ENCODE data around the gene RNF10. TPM values are rescaled to one million over a fixed set of nuclear protein-coding genes. Genes with fewer than 3 reads are reported as not detected.

Gene RNF10
- polyA plus RNA-seq, 1 donor (not counting 4 experiments of a cell fraction or from before 2014, with no cell fraction given): 60.3 TPM

DNA sequence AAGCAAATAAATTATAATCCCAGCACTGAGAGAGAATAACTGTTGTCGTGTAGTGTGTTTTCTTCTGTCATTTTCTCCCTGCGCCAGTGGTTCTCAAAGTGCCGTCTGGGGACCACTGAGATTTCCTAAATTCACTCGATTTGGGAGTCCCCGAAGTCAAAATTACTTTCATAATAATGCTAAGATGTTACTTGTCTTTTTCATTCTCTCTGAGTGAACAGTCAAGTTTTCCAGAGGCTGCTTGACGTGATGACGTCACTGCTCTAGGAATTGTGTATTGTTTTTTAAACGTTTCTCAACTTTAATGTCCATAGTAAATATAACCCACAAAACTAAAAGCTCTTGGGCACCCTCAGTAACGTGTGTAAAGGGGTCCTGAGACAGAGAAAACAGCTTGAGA lies 47.8 kb downstream of the RNF10 start:
- peaks cover 14% of the 10 kb centered on the region for H3K79me2 ChIP-seq (ENCODE audit: control insufficient read depth, insufficient read depth, low read length)
- H3K4me2 ChIP-seq (ENCODE audit: control insufficient read depth, extremely low read depth, insufficient read depth, low read depth, low read length): peak overlapping the region; percentile 100
- no peaks in the 10 kb centered on the region for H3K27me3 ChIP-seq (ENCODE audit: control insufficient read depth, extremely low read depth, insufficient read depth, low read length)
- peak overlapping the region; percentile 71 to 94 (median 93) for H3K4me3 ChIP-seq (ENCODE audit: control insufficient read depth in 2 of 3, extremely low read depth in 1 of 3, insufficient read depth in 2 of 3, low read depth in 1 of 3, low read length in 3 of 3)
- no peaks in the 10 kb centered on the region for H3K9me1 ChIP-seq (ENCODE audit: control insufficient read depth, extremely low read depth, insufficient read depth, low read length)
- H3K36me3 ChIP-seq (ENCODE audit: control insufficient read depth in 2 of 2, extremely low read depth in 1 of 2, insufficient read depth in 2 of 2, low read length in 2 of 2): peaks cover 18 to 20% of the 10 kb centered on the region in 2 experiments
- DNase-seq (ENCODE audit: low read depth, low spot score) (no peak), FAIRE-seq (no peak)
- H4K20me1 ChIP-seq (ENCODE audit: control insufficient read depth, extremely low read depth, insufficient read depth, low read length): no peaks in the 10 kb centered on the region
- no peaks in the 10 kb centered on the region for H3K9me3 ChIP-seq (ENCODE audit: control insufficient read depth, low read depth, low read length)
- no peak for TF ChIP-seq EZH2 (IDR thresholded peaks at IDR 0.05; ENCODE audit: low read length)
- TF ChIP-seq CTCF (optimal IDR thresholded peaks at IDR 0.05 in 1 of 3, IDR thresholded peaks at IDR 0.05 in 1 of 3, conservative IDR thresholded peaks at IDR 0.05 in 1 of 3; ENCODE audit: extremely low read depth in 1 of 3, insufficient read depth in 2 of 3, low read length in 3 of 3): no peak
- peak overlapping the region; percentile 44 for H3K27ac ChIP-seq (ENCODE audit: control insufficient read depth, insufficient read depth, low read length)
- dilution Hi-C loops (cut with MboI; ENCODE audit: extremely low pct_ligation_motif_present, low sequenced_read_pairs): no loop called here
- H2AFZ ChIP-seq (ENCODE audit: control insufficient read depth, low read length): peak overlapping the region; percentile 91
- peaks cover 13% of the 10 kb centered on the region for H3K4me1 ChIP-seq (ENCODE audit: control insufficient read depth, extremely low read depth, insufficient read depth, low read length)
- H3K9ac ChIP-seq (ENCODE audit: control insufficient read depth, extremely low read depth, insufficient read depth, low read length): peak overlapping the region; percentile 88

- no peaks in the 10 kb centered on the region for H3K9me1 ChIP-seq (ENCODE audit: control insufficient read depth, extremely low read depth, insufficient read depth, low read length)
- FAIRE-seq (no peak), DNase-seq (ENCODE audit: low read depth, low spot score) (peak; percentile 25)
- no peaks in the 10 kb centered on the region for H3K27me3 ChIP-seq (ENCODE audit: control insufficient read depth, extremely low read depth, insufficient read depth, low read length)
- H3K4me1 ChIP-seq (ENCODE audit: control insufficient read depth, extremely low read depth, insufficient read depth, low read length): peaks cover 13% of the 10 kb centered on the region
- H3K36me3 ChIP-seq (ENCODE audit: control insufficient read depth in 2 of 2, extremely low read depth in 1 of 2, insufficient read depth in 2 of 2, low read length in 2 of 2): peaks cover 9 to 11% of the 10 kb centered on the region in 2 experiments
- H3K9me3 ChIP-seq (ENCODE audit: control insufficient read depth, low read depth, low read length): no peaks in the 10 kb centered on the region
- H3K9ac ChIP-seq (ENCODE audit: control insufficient read depth, extremely low read depth, insufficient read depth, low read length): no peak overlapping the region
- peaks cover 14% of the 10 kb centered on the region for H3K79me2 ChIP-seq (ENCODE audit: control insufficient read depth, insufficient read depth, low read length)
- H2AFZ ChIP-seq (ENCODE audit: control insufficient read depth, low read length): peak overlapping the region; percentile 78
- H4K20me1 ChIP-seq (ENCODE audit: control insufficient read depth, extremely low read depth, insufficient read depth, low read length): no peaks in the 10 kb centered on the region
- H3K4me3 ChIP-seq (ENCODE audit: control insufficient read depth in 2 of 3, extremely low read depth in 1 of 3, insufficient read depth in 2 of 3, low read depth in 1 of 3, low read length in 3 of 3): no peak overlapping the region
- dilution Hi-C loops (cut with MboI; ENCODE audit: extremely low pct_ligation_motif_present, low sequenced_read_pairs): no loop called here
- TF ChIP-seq EZH2 (IDR thresholded peaks at IDR 0.05; ENCODE audit: low read length) (no peak), CTCF (optimal IDR thresholded peaks at IDR 0.05 in 1 of 3, IDR thresholded peaks at IDR 0.05 in 1 of 3, conservative IDR thresholded peaks at IDR 0.05 in 1 of 3; ENCODE audit: extremely low read depth in 1 of 3, insufficient read depth in 2 of 3, low read length in 3 of 3) (peak; percentile 89 to 98 (median 92))
- no peak overlapping the region for H3K27ac ChIP-seq (ENCODE audit: control insufficient read depth, insufficient read depth, low read length)
- peak overlapping the region; percentile 57 for H3K4me2 ChIP-seq (ENCODE audit: control insufficient read depth, extremely low read depth, insufficient read depth, low read depth, low read length)
These were observed 49.4 kb downstream of the RNF10 start for GRCh38 chr12:120583478-120584030.
